Heart left ventricle (tissue), 13 donors: ENCODE measurements around the gene SEMA6A.

Experiments used
- CTCF ChIP-seq, 12 donors: fragments of 200-600 bp; sonication (generic) in 4 of 12; IDR thresholded peaks; one replicate each; pipeline versions ENCODE4 v1.5.0 to v1.8.0; 2018 to 2022; ENCODE audit warnings: antibody characterized with exemption in 12 of 12, mild to moderate bottlenecking in 5 of 12
- POLR2A ChIP-seq, 2 donors: fragments of 450-650 bp; IDR thresholded peaks; one replicate each; pipeline ENCODE4 v1.6.1; 2017; ENCODE audit warnings: antibody characterized with exemption in 2 of 2, mild to moderate bottlenecking in 2 of 2, moderate library complexity in 2 of 2
- donor health status: ischemic (EF 13 %, LVEDD 7.1; RV severe dilation, severe dysfunction).
- donor health status: DM: no; HTN: yes; CAD: no.
- donor health status: DM: no; HTN: no; CAD: no.
- donor health status: ischemic (EF 25% LVEDD 6.9; RV normal size, moderate dysfunction).
- donor health status: ischemic (EF 25% LVEDD 5.7; RV mildly dilated, moderate dysfunction).
- donor health status: ischemic (EF 35%, LVEDD 5.7; RV mildly dilated, moderate dysfunction).
- donor health status: nonischemic (EF 11% LVEDD 7.7; RV severe dilation, severe dysfunction).
- donor health status: DM: yes; HTN: yes; CAD: no.
- donor health status: PGD.
- donor health status: ischemic (EF 29% LVEDD 5.4; RV normal size, mild dysfunction).
- donor health status: nonischemic (EF 23%, LVEDD 6.1; RV moderate dilation, normal function).

- TF ChIP-seq POLR2A (IDR thresholded peaks at IDR 0.05) (no peak), CTCF (IDR thresholded peaks at IDR 0.05) (no peak)
Observed at GRCh38 chr5:116494784-116495450, 79.7 kb downstream of the SEMA6A start.
